ENCODE results near the gene RTN4. TPM values are rescaled to one million over a fixed set of nuclear protein-coding genes. Genes with fewer than 3 reads are reported as not detected.
A peak's percentile ranks its signal among the peaks of the same experiment; 100 is the strongest.

The RTN4 gene
- total and polyA plus RNA-seq, 11 donors: 46.1 to 250 (median 95.5) TPM

- Histone ChIP-seq H3K36me3 (no peaks in the 10 kb centered on the region), H3K27ac (peak overlapping the region; percentile 91 to 100 (median 98)), H3K27me3 (no peaks in the 10 kb centered on the region), H3K9me3 (no peaks in the 10 kb centered on the region), H3K4me1 (peaks cover 0 to 61% (median 40%) of the 10 kb centered on the region in 12 donors), H3K4me3 (peak overlapping the region; percentile 67 to 95 (median 88))
- intact Hi-C loops (cut with DNase I): loop anchor here in 8 of 10 donors (5.0 to 10.0 kb wide), 6 partner anchors 37 to 144 kb away; no protein-coding TSS in a partner anchor
- WGBS, 4 donors: 1 to 2% (median 1%) methylated on average over 37 to 56 of the region's 56 CpGs
- peak; percentile 90 to 92 (median 91) for DNase-seq
- peak; percentile 42 to 66 (median 62) for ATAC-seq
- TF ChIP-seq CTCF (IDR thresholded peaks at IDR 0.05): peak; percentile 38 to 78 (median 59)
- TF ChIP-seq POLR2A (IDR thresholded peaks at IDR 0.05): peak in 1 of 2 donors; percentile 18
Observed at GRCh38 chr2:55049043-55049820, 1.0 kb downstream of the RTN4 start.

- intact Hi-C loops (cut with DNase I): loop anchor here in 8 of 10 donors (5.0 to 10.0 kb wide), 6 partner anchors 36 to 144 kb away; no protein-coding TSS in a partner anchor
Observed at GRCh38 chr2:55048508-55049042, 1.7 kb downstream of the RTN4 start.

DNA sequence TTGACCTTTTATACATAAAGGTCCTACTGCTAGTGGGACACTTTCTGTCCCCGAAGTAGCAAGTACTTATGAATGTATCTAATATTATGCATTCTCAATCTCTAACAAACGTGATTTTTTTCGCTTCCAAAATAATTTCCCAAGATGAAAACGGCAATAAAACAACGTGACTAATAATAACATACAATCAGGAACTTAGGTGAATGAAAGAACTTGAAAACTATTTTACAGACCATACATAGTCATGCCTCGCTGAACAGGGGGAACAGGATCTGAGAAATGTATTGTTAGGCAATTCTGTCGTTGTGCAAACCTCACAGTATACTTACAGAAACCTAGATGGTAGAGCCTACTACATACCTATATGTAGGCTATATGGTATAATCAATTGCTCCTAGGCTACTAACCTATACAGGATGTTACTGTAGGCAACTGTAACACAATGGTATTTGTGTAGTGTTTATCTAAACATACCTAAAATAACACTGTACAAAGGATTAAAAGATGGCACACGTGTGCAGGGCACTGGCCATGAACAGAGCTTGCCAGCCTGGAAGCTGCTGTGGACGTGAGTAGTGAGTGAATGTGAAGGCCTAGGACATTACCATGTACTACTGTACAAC lies 2.5 kb downstream of the RTN4 start:
- peak overlapping the region in 10 of 12 donors; percentile 91 to 100 (median 98) for H3K27ac ChIP-seq
- no peaks in the 10 kb centered on the region for H3K27me3 ChIP-seq
- ATAC-seq: no peak
- TF ChIP-seq CTCF (IDR thresholded peaks at IDR 0.05) (no peak), POLR2A (IDR thresholded peaks at IDR 0.05) (no peak)
- 18 to 28% (median 26%) methylated on average over 9 of the region's 9 CpGs for WGBS, 4 donors
- H3K36me3 ChIP-seq: no peaks in the 10 kb centered on the region
- peaks cover 0 to 72% (median 41%) of the 10 kb centered on the region in 12 donors for H3K4me1 ChIP-seq
- peak overlapping the region; percentile 67 to 95 (median 88) for H3K4me3 ChIP-seq
- intact Hi-C loops (cut with DNase I): loop anchor here in 8 of 10 donors (5.0 to 10.0 kb wide), 6 partner anchors 35 to 143 kb away; no protein-coding TSS in a partner anchor
- no peak for DNase-seq
- no peaks in the 10 kb centered on the region for H3K9me3 ChIP-seq

More at GRCh38 chr2:55048508-55049042, 1.7 kb downstream of the RTN4 start:
- Histone ChIP-seq H3K27ac (peak overlapping the region; percentile 91 to 100 (median 98)), H3K4me1 (peaks cover 0 to 66% (median 40%) of the 10 kb centered on the region in 12 donors), H3K36me3 (no peaks in the 10 kb centered on the region), H3K4me3 (peak overlapping the region; percentile 67 to 95 (median 88)), H3K9me3 (no peaks in the 10 kb centered on the region), H3K27me3 (no peaks in the 10 kb centered on the region)
- WGBS, 4 donors: 7 to 9% (median 8%) methylated on average over 16 of the region's 16 CpGs
- DNase-seq: peak in 2 of 5 donors; percentile 27
- TF ChIP-seq POLR2A (IDR thresholded peaks at IDR 0.05): no peak
- peak in 1 of 12 donors; percentile 18 for TF ChIP-seq CTCF (IDR thresholded peaks at IDR 0.05)
- no peak for ATAC-seq

All from heart left ventricle (tissue), 16 donors.